Measurements from ENCODE around the gene DOP1B. TPM values are rescaled to one million over a fixed set of nuclear protein-coding genes. Genes with fewer than 3 reads are reported as not detected.
"Not testable (repeated sequence)": the region's sequence is repeated elsewhere in the genome, so short reads cannot be mapped to it uniquely, and the experiment has no call there.

Gene DOP1B
- total and polyA plus RNA-seq, 10 donors: 2.9 to 29.2 (median 21.9) TPM

- intact Hi-C loops (cut with DNase I; ENCODE audit: low total_unique reads): no loop called here
- Histone ChIP-seq H3K27me3 (replicated peaks in 1 of 7) (peaks cover 0 to 36% (median 7%) of the 10 kb centered on the region in 7 donors), H3K4me3 (peak overlapping the region; percentile 54 to 85 (median 75)), H3K4me1 (peaks cover 13 to 44% (median 30%) of the 10 kb centered on the region in 6 donors), H3K36me3 (no peaks in the 10 kb centered on the region), H3K27ac (peak overlapping the region; percentile 66 to 87 (median 84)), H3K9me3 (no peaks in the 10 kb centered on the region)
- peak; percentile 88 for DNase-seq
- WGBS, 5 donors: 0 to 1% (median 0%) methylated on average over 21 to 60 of the region's 60 CpGs
- TF ChIP-seq POLR2A (IDR thresholded peaks at IDR 0.05) (no peak), CTCF (IDR thresholded peaks at IDR 0.05 in 8 of 11, conservative IDR thresholded peaks at IDR 0.05 in 3 of 11) (no peak), POLR2AphosphoS5 (IDR thresholded peaks at IDR 0.05) (peak; percentile 30 to 85 (median 83))
Measured at GRCh38 chr21:36135391-36136102, 21.1 kb upstream of the DOP1B start.

GRCh38 chr21:36139791-36140190 lies 16.8 kb upstream of the DOP1B start:
- H3K4me1 ChIP-seq: peaks cover 3 to 35% (median 26%) of the 10 kb centered on the region in 6 donors
- 94 to 97% (median 95%) methylated on average over 13 of the region's 13 CpGs for WGBS, 5 donors
- H3K4me3 ChIP-seq, H3K27ac ChIP-seq, H3K36me3 ChIP-seq, H3K9me3 ChIP-seq, DNase-seq: not testable (repeated sequence)
- intact Hi-C loops (cut with DNase I; ENCODE audit: low total_unique reads): loop anchor here (5.0 kb wide), 1 partner anchor 193 kb away; no protein-coding TSS in a partner anchor
- peaks cover 0 to 16% (median 0%) of the 10 kb centered on the region in 7 donors for H3K27me3 ChIP-seq (replicated peaks in 1 of 7)

GRCh38 chr21:36141513-36141925 lies 15.1 kb upstream of the DOP1B start:
- Histone ChIP-seq H3K4me1 (peaks cover under 1 to 32% (median 19%) of the 10 kb centered on the region in 6 donors), H3K27me3 (replicated peaks in 1 of 7) (no peaks in the 10 kb centered on the region), H3K36me3 (no peaks in the 10 kb centered on the region), H3K9me3 (no peaks in the 10 kb centered on the region), H3K27ac (no peak overlapping the region), H3K4me3 (no peak overlapping the region)
- peak; percentile 88 for DNase-seq
- WGBS, 5 donors: 4 to 21% (median 12%) methylated on average over 6 of the region's 6 CpGs
- intact Hi-C loops (cut with DNase I; ENCODE audit: low total_unique reads): loop anchor here (5.0 kb wide), 1 partner anchor 191 kb away; no protein-coding TSS in a partner anchor
- TF ChIP-seq POLR2AphosphoS5 (IDR thresholded peaks at IDR 0.05): peak; percentile 46 to 58 (median 54)
- no peak for TF ChIP-seq POLR2A (IDR thresholded peaks at IDR 0.05)
- peak; percentile 64 to 93 (median 88) for TF ChIP-seq CTCF (IDR thresholded peaks at IDR 0.05 in 8 of 11, conservative IDR thresholded peaks at IDR 0.05 in 3 of 11)

- WGBS, 5 donors: 64 to 90% (median 87%) methylated on average over 5 to 6 of the region's 6 CpGs
- not testable (repeated sequence) for H3K9me3 ChIP-seq; H3K36me3 ChIP-seq; H3K4me3 ChIP-seq; H3K27ac ChIP-seq; H3K27me3 ChIP-seq (replicated peaks in 1 of 7); DNase-seq
- H3K4me1 ChIP-seq: peaks cover 0 to 27% (median 16%) of the 10 kb centered on the region in 6 donors
- intact Hi-C loops (cut with DNase I; ENCODE audit: low total_unique reads): loop anchor here (5.0 kb wide), 1 partner anchor 188 kb away; no protein-coding TSS in a partner anchor
Measured at GRCh38 chr21:36144233-36144632, 12.4 kb upstream of the DOP1B start.

DNA sequence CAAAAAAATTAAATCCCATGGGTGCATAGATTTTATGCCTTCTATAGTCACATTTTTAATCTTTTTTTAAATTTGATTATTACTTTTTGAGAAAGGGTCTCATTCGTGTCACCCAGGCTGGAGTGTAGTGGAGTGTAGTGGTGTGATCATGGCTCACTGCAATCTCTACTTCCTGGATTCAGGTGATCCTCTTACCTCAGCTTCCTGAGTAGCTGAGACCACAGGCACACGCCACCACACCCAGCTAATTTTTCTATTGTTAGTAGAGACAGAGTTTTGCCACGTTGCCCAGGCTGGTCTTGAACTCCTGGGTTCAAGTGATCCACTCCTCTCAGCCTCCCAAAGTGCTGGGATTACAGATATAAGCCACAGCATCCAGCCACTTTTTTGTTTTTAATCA lies 11.4 kb upstream of the DOP1B start:
- Histone ChIP-seq H3K4me3 (no peak overlapping the region), H3K9me3 (no peaks in the 10 kb centered on the region), H3K36me3 (no peaks in the 10 kb centered on the region), H3K4me1 (peaks cover 8 to 37% (median 25%) of the 10 kb centered on the region in 6 donors), H3K27ac (peak overlapping the region in 3 of 8 donors; percentile 2 to 26 (median 15)), H3K27me3 (replicated peaks in 1 of 7) (no peaks in the 10 kb centered on the region)
- intact Hi-C loops (cut with DNase I; ENCODE audit: low total_unique reads): no loop called here
- DNase-seq: no peak
- TF ChIP-seq CTCF (IDR thresholded peaks at IDR 0.05 in 8 of 11, conservative IDR thresholded peaks at IDR 0.05 in 3 of 11) (no peak), POLR2AphosphoS5 (IDR thresholded peaks at IDR 0.05) (no peak), POLR2A (IDR thresholded peaks at IDR 0.05) (no peak)
- WGBS, 5 donors: 28 to 44% (median 33%) methylated on average over 3 of the region's 3 CpGs

Measured in spleen (tissue), 11 donors.